RPMI7951 (cell line): ENCODE results near the gene CD9. TPM values are rescaled to one million over a fixed set of nuclear protein-coding genes. Genes with fewer than 3 reads are reported as not detected.
"Not testable (repeated sequence)": the region's sequence is repeated elsewhere in the genome, so short reads cannot be mapped to it uniquely, and the experiment has no call there.

Source experiments
- DNase-seq: peaks from one replicate; pipeline ENCODE4 v3.0.0-alpha.2; 2012; ENCODE audit warnings: low read depth
- total RNA-seq: library from RNA; depleted of rRNA; stranded (reverse); fragments of >200 nt; shearing (Covaris generic); gene quantifications from 2 replicates; pipeline ENCODE4 v1.2.3, GENCODE V29; 2014

Gene CD9
- total RNA-seq, 1 experiment from 2014 or later, result 133 TPM

- peak; percentile 89 for DNase-seq
These were observed 19.7 kb upstream of the CD9 start for GRCh38 chr12:6180268-6181051.

GRCh38 chr12:6181166-6181565 lies 19.0 kb upstream of the CD9 start:
- no peak for DNase-seq

GRCh38 chr12:6181583-6182278 lies 18.5 kb upstream of the CD9 start:
- peak; percentile 20 for DNase-seq

DNA sequence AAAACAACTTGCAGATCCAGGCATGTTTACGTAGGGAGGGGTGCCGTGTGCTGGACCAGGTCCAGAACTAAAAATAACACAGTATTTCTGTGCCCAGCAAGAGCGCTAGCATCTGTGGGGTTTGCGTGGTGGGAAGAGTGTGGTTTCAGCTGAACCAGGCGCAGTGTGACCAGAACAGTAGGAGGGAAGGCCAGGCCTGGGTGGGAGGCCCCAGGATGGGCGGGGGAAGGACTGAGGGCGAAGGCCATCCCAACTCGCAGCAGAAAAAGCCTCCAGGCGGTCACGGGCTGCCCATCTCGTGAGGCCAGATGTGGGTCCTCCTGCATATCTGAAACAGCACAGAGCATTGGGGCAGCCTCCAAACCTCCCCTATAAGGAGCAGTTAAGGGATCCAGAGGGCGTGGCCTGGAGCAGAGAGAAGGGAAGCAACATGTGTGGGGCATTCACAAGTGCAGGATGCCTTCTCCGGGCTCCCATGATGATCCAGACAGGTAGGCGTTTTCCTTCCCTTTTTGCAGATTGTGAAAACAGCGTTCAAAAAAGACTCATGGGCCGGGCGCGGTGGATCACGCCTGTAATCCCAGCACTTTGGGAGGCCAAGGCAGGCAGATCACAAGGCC lies 17.8 kb upstream of the CD9 start:
- peak; percentile 99 for DNase-seq

GRCh38 chr12:6183689-6184428 lies 16.3 kb upstream of the CD9 start:
- peak; percentile 63 for DNase-seq

DNA sequence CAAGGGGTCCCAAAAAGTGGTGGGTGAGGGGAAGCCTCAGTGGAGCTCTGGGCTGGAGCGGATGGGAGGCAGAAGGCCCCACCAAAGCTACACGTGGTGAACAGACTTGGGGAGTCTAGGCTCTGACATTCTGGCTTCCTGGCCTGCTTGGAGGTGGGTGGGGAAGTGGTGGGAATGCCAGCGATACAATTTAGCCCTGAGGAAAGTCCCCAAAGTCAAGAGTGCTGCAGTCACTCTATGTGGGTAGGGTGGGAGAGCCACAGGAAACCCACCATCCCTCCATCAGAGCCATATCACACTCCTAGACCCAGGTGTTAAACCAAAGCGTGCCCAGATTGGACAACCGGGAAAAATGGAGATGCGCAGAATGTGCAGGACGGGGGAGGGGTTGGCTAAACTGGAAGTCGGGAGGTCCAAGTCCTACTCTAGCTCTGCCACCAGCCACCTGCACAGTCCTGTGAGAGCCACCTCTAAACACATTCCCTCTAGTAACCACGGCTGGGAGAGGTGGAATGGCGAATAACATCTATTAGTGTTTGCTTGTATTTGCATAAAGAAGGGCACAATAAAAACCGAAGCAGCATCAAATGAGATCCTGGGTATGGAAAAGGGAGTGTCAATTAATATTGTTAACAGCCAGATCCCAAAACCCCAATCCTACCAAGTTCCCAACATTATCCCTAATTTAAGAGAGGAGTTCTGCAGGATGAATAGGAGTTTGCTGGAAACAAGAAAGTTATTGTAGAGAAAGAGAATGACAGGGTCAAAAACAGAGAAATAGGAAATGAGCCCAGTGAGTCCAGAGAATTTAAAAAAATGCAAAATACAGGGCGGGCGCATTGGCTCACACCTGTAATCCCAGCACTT lies 14.0 kb upstream of the CD9 start:
- DNase-seq, result no peak

DNA sequence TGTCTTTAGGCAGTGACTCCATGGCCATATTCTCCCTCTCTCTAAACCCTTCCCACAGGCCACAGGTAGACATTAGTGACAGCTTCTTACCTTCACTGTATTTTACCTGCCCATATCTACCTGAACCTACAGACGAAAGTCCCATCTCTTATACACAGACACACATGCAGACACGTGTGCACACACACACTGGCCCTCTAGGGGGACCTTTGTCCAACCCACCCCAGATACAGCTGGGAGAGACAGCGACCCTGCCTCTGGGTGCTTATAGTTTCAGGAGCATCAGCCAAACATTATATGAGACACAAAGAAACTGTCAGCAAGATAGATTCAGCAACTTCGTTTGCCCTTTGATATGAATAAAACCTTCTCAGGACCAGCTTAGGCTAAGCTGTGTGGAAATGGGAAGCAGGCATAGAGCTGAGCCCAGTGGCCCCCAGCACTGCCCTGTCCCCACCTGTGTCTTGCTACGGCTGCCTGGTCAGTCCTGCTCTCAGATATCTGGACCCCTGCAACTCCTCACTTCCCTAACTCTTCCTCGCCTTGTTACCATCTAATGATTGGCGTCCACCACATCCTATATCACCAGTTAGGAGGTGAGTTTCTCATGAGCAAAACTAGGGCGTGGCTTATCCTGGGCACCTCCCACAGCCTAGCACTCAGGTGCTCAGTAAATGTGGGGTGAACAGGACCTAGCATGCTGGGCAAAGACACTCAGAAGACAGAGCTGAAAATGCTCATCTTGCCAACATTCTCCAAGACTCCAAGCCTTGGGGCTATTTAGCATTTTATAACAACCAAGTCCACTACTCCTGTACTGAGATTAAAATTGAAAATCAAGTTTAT lies 12.0 kb upstream of the CD9 start:
- no peak for DNase-seq

DNA sequence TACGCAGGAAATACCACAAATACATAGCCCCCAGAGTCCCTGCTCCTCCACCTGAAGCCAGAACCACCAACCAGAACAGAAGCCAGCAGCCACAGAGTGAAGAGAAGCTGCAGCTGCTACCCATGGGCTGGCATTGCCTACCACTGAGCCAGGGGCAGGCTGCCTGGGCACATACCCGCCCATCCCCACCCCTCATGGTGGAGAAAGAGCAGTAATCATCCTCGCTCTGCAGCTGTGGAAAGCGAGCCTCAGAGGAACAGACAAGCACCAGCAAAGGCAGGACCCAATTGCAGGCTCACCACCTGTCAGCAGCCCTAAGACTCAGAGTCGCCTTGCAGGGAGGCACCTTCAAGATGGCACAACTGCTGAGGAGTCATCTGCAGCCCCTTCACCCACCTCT lies 11.2 kb upstream of the CD9 start:
- DNase-seq, result no peak

DNA sequence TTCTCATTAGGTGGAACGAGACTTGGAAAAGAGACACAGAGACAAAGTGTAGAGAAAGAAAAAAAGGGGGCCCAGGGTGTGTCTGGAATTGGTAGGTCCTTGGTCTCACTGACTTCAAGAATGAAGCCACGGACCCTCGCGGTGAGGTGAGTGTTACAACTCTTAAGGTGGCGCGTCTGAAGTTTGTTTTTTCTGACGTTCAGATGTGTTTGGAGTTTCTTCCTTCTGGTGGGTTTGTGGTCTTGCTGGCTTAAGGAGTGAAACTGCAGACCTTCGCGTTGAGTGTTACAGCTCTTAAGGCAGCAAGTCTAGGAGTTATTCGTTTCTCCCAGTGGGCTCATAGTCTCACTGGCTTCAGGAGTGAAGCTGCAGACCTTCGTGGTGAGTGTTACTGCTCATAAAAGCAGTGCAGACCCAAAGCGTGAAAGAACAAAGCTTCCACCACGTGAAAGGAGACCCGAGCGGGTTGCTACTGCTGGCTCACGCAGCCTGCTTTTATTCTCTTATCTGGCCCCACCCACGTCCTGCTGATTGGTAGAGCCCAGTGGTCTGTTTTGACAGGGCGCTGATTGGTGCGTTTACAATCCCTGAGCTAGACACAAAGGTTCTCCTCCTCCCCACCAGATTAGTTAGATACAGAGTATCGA lies 10.1 kb upstream of the CD9 start:
- not testable (repeated sequence) for DNase-seq

- DNase-seq, result not testable (repeated sequence)
These were observed 9.3 kb upstream of the CD9 start for GRCh38 chr12:6190767-6191530.

DNA sequence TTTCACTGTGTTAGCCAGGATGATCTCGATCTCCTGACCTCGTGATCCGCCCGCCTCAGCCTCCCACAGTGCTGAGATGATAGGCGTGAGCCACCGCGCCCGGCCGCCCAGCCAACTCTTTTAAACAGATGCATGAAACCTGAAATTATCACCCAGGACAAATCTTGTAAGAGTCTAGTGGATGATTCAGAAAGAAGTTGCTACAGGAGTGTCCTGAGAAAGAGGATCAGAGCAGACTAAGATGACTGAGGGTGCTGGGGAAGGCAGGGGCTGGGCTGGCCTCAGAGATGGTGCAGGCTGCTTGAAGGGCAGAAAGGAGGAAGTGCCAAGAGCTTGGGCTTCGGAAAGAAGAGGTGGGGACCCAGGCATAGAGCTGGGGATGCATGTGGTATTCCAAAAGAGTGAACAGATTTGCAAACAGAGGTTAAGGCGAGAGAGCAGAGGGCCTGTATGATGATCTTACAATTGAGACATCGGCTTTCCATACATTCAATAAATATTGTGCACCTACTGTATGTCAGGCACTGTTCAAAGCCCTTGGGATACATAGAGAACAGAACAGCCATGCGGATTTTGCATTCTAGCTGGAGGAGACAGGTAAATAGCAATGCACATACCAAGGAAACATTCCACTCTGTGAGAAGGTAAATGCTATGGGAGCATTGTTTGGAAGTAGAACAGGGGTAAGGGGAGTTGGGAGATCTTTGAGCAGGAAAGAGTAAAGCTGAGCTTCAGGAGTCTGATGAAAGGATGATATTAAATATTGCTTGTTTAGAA lies 7.4 kb upstream of the CD9 start:
- no peak for DNase-seq

- no peak for DNase-seq
These were observed 6.1 kb upstream of the CD9 start for GRCh38 chr12:6193853-6194815.

- peak; percentile 84 for DNase-seq
These were observed 4.3 kb upstream of the CD9 start for GRCh38 chr12:6195665-6196535.

DNA sequence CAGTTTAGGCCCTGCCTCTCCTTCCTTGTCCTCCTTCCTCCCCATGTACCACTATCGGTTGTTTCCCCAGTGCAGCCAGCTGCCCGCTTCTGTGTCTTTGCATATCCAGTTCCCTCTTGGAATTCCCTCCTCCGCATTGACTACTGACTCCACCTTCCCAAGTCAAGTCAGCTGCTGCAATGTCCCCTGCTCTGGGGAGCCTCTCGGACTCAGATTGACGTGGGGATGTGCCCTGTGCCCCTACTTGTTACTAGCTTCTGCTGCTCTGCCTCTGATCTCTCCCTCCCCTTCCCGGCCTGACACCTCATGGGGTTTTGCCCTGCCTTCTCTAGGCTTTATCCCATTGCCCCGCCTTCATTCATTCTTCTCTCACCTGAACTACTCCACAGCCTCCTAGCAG lies 2.1 kb upstream of the CD9 start:
- DNase-seq, result no peak

- DNase-seq, result no peak
These were observed 1.6 kb upstream of the CD9 start for GRCh38 chr12:6198556-6198955.

GRCh38 chr12:6198985-6199530 lies 1.1 kb upstream of the CD9 start:
- no peak for DNase-seq
